Right lobe of liver (tissue), 6 donors: ENCODE measurements around the gene LMO7. TPM values are rescaled to one million over a fixed set of nuclear protein-coding genes. Genes with fewer than 3 reads are reported as not detected.

Source experiments
- ATAC-seq, 4 donors: fragments of 200-7000 bp; cut with Tn5 transposase; one replicate each; pipeline ENCODE4 v1.9.1; 2020; ENCODE audit warnings: mild to moderate bottlenecking in 4 of 4, moderate library complexity in 4 of 4
- DNase-seq, 3 donors: peaks; one replicate each; pipeline ENCODE4 v3.0.0-alpha.2; 2020
- H3K27ac ChIP-seq, 3 donors: fragments of 200-600 bp; one replicate each; pipeline ENCODE4 v1.8.0; 2022
- H3K27me3 ChIP-seq, 2 donors: fragments of 200-600 bp; one replicate each; pipeline ENCODE4 v1.8.0; 2022
- H3K36me3 ChIP-seq, 4 donors: fragments of 200-600 bp; sonication (generic) in 1 of 4; one replicate each; pipeline versions ENCODE4 v1.5.1 to v1.8.0; 2017 to 2022; ENCODE audit warnings: control low read depth in 1 of 4
- H3K4me1 ChIP-seq, 4 donors: fragments of 200-600 bp; sonication (generic) in 1 of 4; one replicate each; pipeline versions ENCODE4 v1.5.1 to v1.8.0; 2017 to 2022; ENCODE audit warnings: control low read depth in 1 of 4
- H3K4me3 ChIP-seq, 3 donors: fragments of 200-600 bp; one replicate each; pipeline ENCODE4 v1.8.0; 2022
- H3K9me3 ChIP-seq, 4 donors: fragments of 200-600 bp; sonication (generic) in 1 of 4; one replicate each; pipeline versions ENCODE4 v1.5.1 to v1.8.0; 2017 to 2022; ENCODE audit warnings: control low read depth in 1 of 4
- POLR2A ChIP-seq: fragments of 450-650 bp; IDR thresholded peaks from one replicate; pipeline ENCODE4 v1.6.1; 2017; ENCODE audit warnings: antibody characterized with exemption, mild to moderate bottlenecking
- WGBS: methylation state at CpG from one replicate; pipeline ENCODE4 v1.1.6; 2018; ENCODE audit warnings: low coverage, low lambda C conversion rate; ENCODE audit not compliant: insufficient coverage; ENCODE audit errors: missing lambda C conversion rate; 5-methylcytosine and 5-hydroxymethylcytosine counted together
- intact Hi-C, 2 donors: fragments of 100-400 bp; cut with DNase I; formaldehyde crosslinking; loops; one replicate each; pipeline versions ENCODE4 v1.11.2 to v1.14.1; 2022
- total RNA-seq, 6 experiments: library from RNA; depleted of rRNA in 2 of 6; stranded (reverse); fragments of >200 nt in 2 of 6; fragmentation: NEBNext Ultra II Directional in 3 of 6; extraction: Animal tissue kit (Norgen Biotek cat#: 25700) in 3 of 6; gene quantifications; one replicate each; pipeline versions ENCODE4 v1.1.0 to v1.2.4, GENCODE V29; 2016 to 2023
- TF ChIP-seq, protein P1 (sequence below), 4 donors: fragments of 200-600 bp in 3 of 4; fragments of 450-650 bp in 1 of 4; IDR thresholded peaks; one replicate each; pipeline versions ENCODE4 v1.5.1 to v1.8.0; 2016 to 2022; ENCODE audit warnings: antibody characterized with exemption in 4 of 4, mild to moderate bottlenecking in 2 of 4
- donor health status: DM: no; HTN: yes; CAD: no.
- donor health status: DM: no; HTN: no; CAD: no.
- donor health status: DM: no; HTN: no; CAD: no.
- donor health status: DM: no; HTN: yes; CAD: no.
- donor health status: DM: no; HTN: yes; CAD: no.

LMO7 gene
- total RNA-seq, 6 experiments from 2014 or later: 42.3 to 60.2 (median 51.1) TPM

DNA sequence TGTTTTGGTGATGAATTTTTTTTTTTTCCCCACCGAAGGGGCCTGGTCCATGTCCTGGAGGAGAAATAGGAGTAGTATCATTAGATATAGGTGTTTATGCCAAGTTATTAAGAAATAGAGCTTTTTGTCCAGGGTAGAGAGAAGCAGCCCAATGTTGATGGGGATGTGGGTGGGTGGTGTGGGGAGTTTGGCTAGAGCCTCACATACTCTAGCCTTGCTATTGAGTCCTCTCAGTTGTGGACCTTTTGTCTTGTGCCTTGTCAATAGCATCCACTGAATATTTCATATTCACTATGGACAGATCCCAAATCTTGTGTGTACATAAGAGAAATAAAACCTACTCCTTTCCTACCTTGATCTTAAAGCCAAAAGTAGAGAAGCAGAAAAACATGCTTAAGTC lies 134.0 kb downstream of the LMO7 start:
- ATAC-seq: peak in 1 of 4 donors; percentile 17
- Histone ChIP-seq H3K4me1 (peaks cover 0 to 30% (median 5%) of the 10 kb centered on the region in 4 donors), H3K9me3 (no peaks in the 10 kb centered on the region), H3K4me3 (no peak overlapping the region), H3K27me3 (no peaks in the 10 kb centered on the region), H3K27ac (no peak overlapping the region), H3K36me3 (no peaks in the 10 kb centered on the region)
- 43% methylated on average over 1 of the region's 1 CpG for WGBS
- intact Hi-C loops: no loop called here
- no peak for DNase-seq
- TF ChIP-seq, protein P1, sequence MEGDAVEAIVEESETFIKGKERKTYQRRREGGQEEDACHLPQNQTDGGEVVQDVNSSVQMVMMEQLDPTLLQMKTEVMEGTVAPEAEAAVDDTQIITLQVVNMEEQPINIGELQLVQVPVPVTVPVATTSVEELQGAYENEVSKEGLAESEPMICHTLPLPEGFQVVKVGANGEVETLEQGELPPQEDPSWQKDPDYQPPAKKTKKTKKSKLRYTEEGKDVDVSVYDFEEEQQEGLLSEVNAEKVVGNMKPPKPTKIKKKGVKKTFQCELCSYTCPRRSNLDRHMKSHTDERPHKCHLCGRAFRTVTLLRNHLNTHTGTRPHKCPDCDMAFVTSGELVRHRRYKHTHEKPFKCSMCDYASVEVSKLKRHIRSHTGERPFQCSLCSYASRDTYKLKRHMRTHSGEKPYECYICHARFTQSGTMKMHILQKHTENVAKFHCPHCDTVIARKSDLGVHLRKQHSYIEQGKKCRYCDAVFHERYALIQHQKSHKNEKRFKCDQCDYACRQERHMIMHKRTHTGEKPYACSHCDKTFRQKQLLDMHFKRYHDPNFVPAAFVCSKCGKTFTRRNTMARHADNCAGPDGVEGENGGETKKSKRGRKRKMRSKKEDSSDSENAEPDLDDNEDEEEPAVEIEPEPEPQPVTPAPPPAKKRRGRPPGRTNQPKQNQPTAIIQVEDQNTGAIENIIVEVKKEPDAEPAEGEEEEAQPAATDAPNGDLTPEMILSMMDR (IDR thresholded peaks at IDR 0.05): no peak
- TF ChIP-seq POLR2A: no peak

DNA sequence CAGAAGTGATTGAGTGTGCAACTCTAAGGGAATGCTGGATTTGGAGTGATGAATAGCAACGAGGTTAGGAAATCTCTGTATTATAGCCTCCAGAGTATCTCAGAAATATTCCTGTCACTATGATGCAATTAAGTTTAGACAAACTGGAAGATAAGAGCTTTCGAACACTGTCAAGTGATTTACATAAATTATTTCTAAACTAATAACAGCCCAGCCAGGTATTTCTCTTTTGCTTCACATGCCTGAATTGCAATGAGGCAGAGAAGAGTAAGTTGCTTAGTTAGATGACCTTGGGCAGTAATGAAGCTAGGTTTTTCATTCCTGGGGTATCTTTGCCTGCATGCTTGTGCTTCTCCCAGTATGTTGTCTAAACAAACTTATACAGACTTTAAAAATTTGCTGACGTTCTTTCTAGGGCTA lies 134.5 kb downstream of the LMO7 start:
- WGBS: 17% methylated on average over 3 of the region's 3 CpGs
- no peaks in the 10 kb centered on the region for H3K36me3 ChIP-seq
- no peak overlapping the region for H3K27ac ChIP-seq
- peaks cover 0 to 25% (median 5%) of the 10 kb centered on the region in 4 donors for H3K4me1 ChIP-seq
- no peaks in the 10 kb centered on the region for H3K27me3 ChIP-seq
- H3K9me3 ChIP-seq: no peaks in the 10 kb centered on the region
- H3K4me3 ChIP-seq: no peak overlapping the region
- no peak for DNase-seq
- ATAC-seq: peak in 3 of 4 donors; percentile 30 to 62 (median 52)
- intact Hi-C loops: no loop called here
- TF ChIP-seq, protein P1 (IDR thresholded peaks at IDR 0.05): no peak
- TF ChIP-seq POLR2A: no peak

DNA sequence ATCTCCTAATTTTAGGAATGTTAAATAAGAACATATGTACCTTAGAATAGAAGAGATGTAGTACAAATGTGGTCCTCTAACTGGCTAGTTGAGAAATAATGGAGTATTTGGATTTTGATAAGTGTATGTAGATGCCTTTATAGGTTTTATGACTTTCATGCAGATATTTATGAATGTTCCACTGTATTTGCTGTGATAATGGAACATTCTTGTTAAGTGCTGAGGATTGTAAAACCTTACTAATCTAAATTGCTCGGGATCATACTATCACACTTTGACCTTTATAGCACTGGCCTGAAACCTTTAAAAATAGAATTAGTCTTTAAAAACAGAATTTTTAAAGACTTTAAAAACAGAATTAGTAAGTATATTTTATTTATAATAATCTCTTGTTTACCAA lies 135.1 kb downstream of the LMO7 start:
- Histone ChIP-seq H3K36me3 (no peaks in the 10 kb centered on the region), H3K9me3 (no peaks in the 10 kb centered on the region), H3K4me3 (no peak overlapping the region), H3K27me3 (no peaks in the 10 kb centered on the region), H3K4me1 (peaks cover 0 to 25% (median 5%) of the 10 kb centered on the region in 4 donors), H3K27ac (no peak overlapping the region)
- 20% methylated on average over 1 of the region's 1 CpG for WGBS
- intact Hi-C loops: no loop called here
- no peak for TF ChIP-seq POLR2A
- TF ChIP-seq, protein P1 (IDR thresholded peaks at IDR 0.05): no peak
- no peak for DNase-seq
- no peak for ATAC-seq

DNA sequence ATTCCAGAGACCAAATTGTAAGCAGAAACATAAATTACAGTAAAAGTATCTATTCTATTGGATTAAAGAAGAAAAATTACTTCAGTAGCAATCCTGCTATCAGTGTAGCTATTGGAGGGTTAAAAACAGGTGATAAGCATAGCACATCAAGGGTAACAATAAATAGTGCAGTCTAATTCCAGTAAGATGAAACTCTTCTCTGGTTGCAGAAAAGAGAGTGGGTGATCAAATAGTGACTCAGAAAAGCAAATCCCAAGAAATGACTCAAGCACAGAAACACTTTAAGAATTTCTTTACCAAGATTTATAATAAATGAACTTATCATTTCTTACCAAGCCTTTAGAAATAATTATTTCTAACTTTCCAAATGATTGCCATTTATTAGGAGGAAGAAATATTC lies 135.7 kb downstream of the LMO7 start:
- DNase-seq: no peak
- TF ChIP-seq POLR2A: no peak
- TF ChIP-seq, protein P1 (IDR thresholded peaks at IDR 0.05): no peak
- intact Hi-C loops: no loop called here
- Histone ChIP-seq H3K4me1 (peaks cover 0 to 25% (median 5%) of the 10 kb centered on the region in 4 donors), H3K4me3 (no peak overlapping the region), H3K9me3 (no peaks in the 10 kb centered on the region), H3K36me3 (no peaks in the 10 kb centered on the region), H3K27ac (no peak overlapping the region), H3K27me3 (no peaks in the 10 kb centered on the region)
- ATAC-seq: peak in 1 of 4 donors; percentile 72

DNA sequence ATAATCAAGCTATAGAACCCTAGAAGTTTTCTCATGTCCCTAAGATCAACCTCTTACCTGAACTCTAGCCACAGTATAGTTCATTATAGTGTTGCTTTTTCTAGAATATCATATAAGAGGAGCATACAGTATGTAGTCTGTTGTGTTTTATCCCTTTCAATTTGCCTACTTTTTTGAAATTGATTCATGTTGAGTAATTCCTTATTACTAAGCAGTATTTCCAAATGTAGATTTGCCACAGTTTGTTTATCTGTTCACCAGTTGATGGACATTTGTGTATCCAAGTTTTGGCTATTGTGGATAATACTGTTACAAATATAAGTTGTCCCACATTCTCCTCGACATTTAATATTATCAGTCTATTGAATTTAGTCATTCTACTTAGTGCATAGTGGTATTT lies 138.0 kb downstream of the LMO7 start:
- intact Hi-C loops: no loop called here
- no peak overlapping the region for H3K27ac ChIP-seq
- peak in 2 of 4 donors; percentile 31 to 44 for ATAC-seq
- no peaks in the 10 kb centered on the region for H3K9me3 ChIP-seq
- H3K4me1 ChIP-seq: peaks cover 0 to 17% (median 5%) of the 10 kb centered on the region in 4 donors
- H3K36me3 ChIP-seq: no peaks in the 10 kb centered on the region
- TF ChIP-seq, protein P1 (IDR thresholded peaks at IDR 0.05): no peak
- TF ChIP-seq POLR2A: no peak
- H3K27me3 ChIP-seq: no peaks in the 10 kb centered on the region
- no peak for DNase-seq
- no peak overlapping the region for H3K4me3 ChIP-seq
- 13% methylated on average over 1 of the region's 1 CpG for WGBS
